Adrenal gland (tissue), 5 donors: ENCODE results near the gene PGBD5.

ENCODE experiments used
- CTCF ChIP-seq, 6 experiments: fragments of 450-650 bp in 4 of 6; fragments of 200-600 bp in 2 of 6; sonication (generic) in 1 of 6; IDR thresholded peaks; 1 replicate in 5 of 6; 2 replicates in 1 of 6; pipeline versions ENCODE4 v1.5.1 to v1.8.0; 2016 to 2021; ENCODE audit warnings: antibody characterized with exemption in 6 of 6, mild to moderate bottlenecking in 2 of 6, moderate library complexity in 1 of 6
- POLR2A ChIP-seq, 2 donors: fragments of 450-650 bp; IDR thresholded peaks; one replicate each; pipeline ENCODE4 v1.6.1; 2017; ENCODE audit warnings: antibody characterized with exemption in 2 of 2, mild to moderate bottlenecking in 2 of 2, moderate library complexity in 1 of 2
- donor health status: DM: no; HTN: no; CAD: no.

- TF ChIP-seq CTCF (IDR thresholded peaks at IDR 0.05) = no peak
- TF ChIP-seq POLR2A (IDR thresholded peaks at IDR 0.05) = no peak
Measured at GRCh38 chr1:230379462-230379861, 46.7 kb downstream of the PGBD5 start.
